ENCODE results near the gene COL20A1. TPM values are rescaled to one million over a fixed set of nuclear protein-coding genes. Genes with fewer than 3 reads are reported as not detected.

Gene COL20A1
- total and polyA plus RNA-seq, 2 donors: 1.2 TPM; not detected in 1

GRCh38 chr20:63325021-63325471, 32.1 kb downstream of the COL20A1 start:
- H3K4me3 ChIP-seq (ENCODE audit: low read depth, low read length): no peak overlapping the region
- no peak overlapping the region for H3K27ac ChIP-seq (ENCODE audit: low read depth)
- no peaks in the 10 kb centered on the region for H3K4me1 ChIP-seq (ENCODE audit: insufficient read depth)
- DNase-seq (ENCODE audit: extremely low spot score): no peak
- no peaks in the 10 kb centered on the region for H3K36me3 ChIP-seq (ENCODE audit: insufficient read depth)
- WGBS: 90% methylated on average over 10 of the region's 10 CpGs

- no peak for DNase-seq (ENCODE audit: extremely low spot score)
- no peaks in the 10 kb centered on the region for H3K4me1 ChIP-seq (ENCODE audit: insufficient read depth)
- WGBS: 91% methylated on average over 8 of the region's 8 CpGs
- H3K4me3 ChIP-seq (ENCODE audit: low read depth, low read length): no peak overlapping the region
- no peak overlapping the region for H3K27ac ChIP-seq (ENCODE audit: low read depth)
- no peaks in the 10 kb centered on the region for H3K36me3 ChIP-seq (ENCODE audit: insufficient read depth)
Measured at GRCh38 chr20:63325554-63326313, 32.7 kb downstream of the COL20A1 start.

- WGBS: 89% methylated on average over 15 of the region's 15 CpGs
- no peak for DNase-seq (ENCODE audit: extremely low spot score)
- Histone ChIP-seq H3K4me1 (ENCODE audit: insufficient read depth) (no peaks in the 10 kb centered on the region), H3K36me3 (ENCODE audit: insufficient read depth) (no peaks in the 10 kb centered on the region), H3K27ac (ENCODE audit: low read depth) (no peak overlapping the region), H3K4me3 (ENCODE audit: low read depth, low read length) (no peak overlapping the region)
Measured at GRCh38 chr20:63326314-63327230, 33.6 kb downstream of the COL20A1 start.

- 86% methylated on average over 8 of the region's 8 CpGs for WGBS
- H3K27ac ChIP-seq (ENCODE audit: low read depth): no peak overlapping the region
- no peaks in the 10 kb centered on the region for H3K36me3 ChIP-seq (ENCODE audit: insufficient read depth)
- H3K4me3 ChIP-seq (ENCODE audit: low read depth, low read length): no peak overlapping the region
- H3K4me1 ChIP-seq (ENCODE audit: insufficient read depth): no peaks in the 10 kb centered on the region
- DNase-seq (ENCODE audit: extremely low spot score): no peak
Measured at GRCh38 chr20:63327231-63327745, 34.3 kb downstream of the COL20A1 start.

GRCh38 chr20:63328026-63328700, 35.2 kb downstream of the COL20A1 start:
- no peaks in the 10 kb centered on the region for H3K4me1 ChIP-seq (ENCODE audit: insufficient read depth)
- DNase-seq (ENCODE audit: extremely low spot score): no peak
- no peaks in the 10 kb centered on the region for H3K36me3 ChIP-seq (ENCODE audit: insufficient read depth)
- WGBS: 82% methylated on average over 20 of the region's 20 CpGs
- no peak overlapping the region for H3K27ac ChIP-seq (ENCODE audit: low read depth)
- no peak overlapping the region for H3K4me3 ChIP-seq (ENCODE audit: low read depth, low read length)

GRCh38 chr20:63328718-63329275, 35.8 kb downstream of the COL20A1 start:
- H3K4me3 ChIP-seq (ENCODE audit: low read depth, low read length): no peak overlapping the region
- H3K27ac ChIP-seq (ENCODE audit: low read depth): no peak overlapping the region
- H3K4me1 ChIP-seq (ENCODE audit: insufficient read depth): no peaks in the 10 kb centered on the region
- DNase-seq (ENCODE audit: extremely low spot score): no peak
- H3K36me3 ChIP-seq (ENCODE audit: insufficient read depth): no peaks in the 10 kb centered on the region
- 62% methylated on average over 21 of the region's 21 CpGs for WGBS

- 87% methylated on average over 18 of the region's 18 CpGs for WGBS
- no peak overlapping the region for H3K27ac ChIP-seq (ENCODE audit: low read depth)
- no peak for DNase-seq (ENCODE audit: extremely low spot score)
Measured at GRCh38 chr20:63329331-63330083, 36.5 kb downstream of the COL20A1 start.

GRCh38 chr20:63330084-63330760, 37.2 kb downstream of the COL20A1 start:
- 73% methylated on average over 20 of the region's 20 CpGs for WGBS
- Histone ChIP-seq H3K4me3 (ENCODE audit: low read depth, low read length) (no peak overlapping the region), H3K36me3 (ENCODE audit: insufficient read depth) (no peaks in the 10 kb centered on the region), H3K27ac (ENCODE audit: low read depth) (no peak overlapping the region), H3K4me1 (ENCODE audit: insufficient read depth) (no peaks in the 10 kb centered on the region)
- no peak for DNase-seq (ENCODE audit: extremely low spot score)

More at GRCh38 chr20:63329331-63330083, 36.5 kb downstream of the COL20A1 start:
- Histone ChIP-seq H3K4me3 (ENCODE audit: low read depth, low read length) (no peak overlapping the region), H3K4me1 (ENCODE audit: insufficient read depth) (no peaks in the 10 kb centered on the region), H3K36me3 (ENCODE audit: insufficient read depth) (no peaks in the 10 kb centered on the region)

GRCh38 chr20:63330940-63331339, 38.0 kb downstream of the COL20A1 start:
- Histone ChIP-seq H3K4me3 (ENCODE audit: low read depth, low read length) (no peak overlapping the region), H3K36me3 (ENCODE audit: insufficient read depth) (no peaks in the 10 kb centered on the region), H3K27ac (ENCODE audit: low read depth) (no peak overlapping the region), H3K4me1 (ENCODE audit: insufficient read depth) (no peaks in the 10 kb centered on the region)
- 36% methylated on average over 13 of the region's 13 CpGs for WGBS
- no peak for DNase-seq (ENCODE audit: extremely low spot score)

- WGBS: 97% methylated on average over 8 of the region's 8 CpGs
Measured at GRCh38 chr20:63331741-63332400, 38.9 kb downstream of the COL20A1 start.

GRCh38 chr20:63332488-63333240, 39.7 kb downstream of the COL20A1 start:
- 70% methylated on average over 22 of the region's 22 CpGs for WGBS
- Histone ChIP-seq H3K36me3 (ENCODE audit: insufficient read depth) (no peaks in the 10 kb centered on the region), H3K27ac (ENCODE audit: low read depth) (no peak overlapping the region), H3K4me3 (ENCODE audit: low read depth, low read length) (no peak overlapping the region), H3K4me1 (ENCODE audit: insufficient read depth) (no peaks in the 10 kb centered on the region)
- no peak for DNase-seq (ENCODE audit: extremely low spot score)

More at GRCh38 chr20:63331741-63332400, 38.9 kb downstream of the COL20A1 start:
- Histone ChIP-seq H3K27ac (ENCODE audit: low read depth) (no peak overlapping the region), H3K4me1 (ENCODE audit: insufficient read depth) (no peaks in the 10 kb centered on the region), H3K4me3 (ENCODE audit: low read depth, low read length) (no peak overlapping the region), H3K36me3 (ENCODE audit: insufficient read depth) (no peaks in the 10 kb centered on the region)
- no peak for DNase-seq (ENCODE audit: extremely low spot score)
